GM23338 (cell line): ENCODE data around the gene MED14.

Experiments
- CREB1 ChIP-seq: fragments of 250-450 bp; sonication (Bioruptor Pico); IDR thresholded peaks from 2 replicates; pipeline ENCODE4 v1.5.0; 2020; ENCODE audit warnings: low read depth, mild to moderate bottlenecking, moderate library complexity
- EZH2 ChIP-seq: fragments of 200-600 bp; sonication (generic); IDR thresholded peaks from one replicate; pipeline ENCODE4 v1.8.0; 2017; ENCODE audit warnings: antibody characterized with exemption, mild to moderate bottlenecking, low read depth; ENCODE audit not compliant: unreplicated experiment
- EZH2phosphoT487 ChIP-seq: fragments of 200-600 bp; sonication (generic); IDR thresholded peaks from one replicate; pipeline ENCODE4 v1.8.1; 2018; ENCODE audit warnings: antibody characterized with exemption; ENCODE audit not compliant: unreplicated experiment
- JUNB ChIP-seq: IDR thresholded peaks from one replicate; pipeline ENCODE4 v1.6.1; 2016; ENCODE audit warnings: antibody characterized with exemption; ENCODE audit not compliant: unreplicated experiment
- NANOG ChIP-seq: IDR thresholded peaks from 2 replicates; pipeline ENCODE4 v1.6.1; 2016; ENCODE audit warnings: antibody characterized with exemption, borderline replicate concordance
- POLR2AphosphoS5 ChIP-seq: IDR thresholded peaks from 2 replicates; pipeline ENCODE4 v1.6.1; 2016; ENCODE audit warnings: antibody characterized with exemption, low read depth
- STAT1 ChIP-seq: IDR thresholded peaks from one replicate; pipeline ENCODE4 v1.6.1; 2016; ENCODE audit warnings: antibody characterized with exemption; ENCODE audit not compliant: unreplicated experiment
- ZNF114 ChIP-seq: fragments of 250-450 bp; sonication (Bioruptor Pico); IDR thresholded peaks from 2 replicates; pipeline ENCODE4 v1.5.0; 2020; ENCODE audit warnings: mild to moderate bottlenecking, moderate library complexity
- ZNF331 ChIP-seq: fragments of 250-450 bp; sonication (Bioruptor Pico); IDR thresholded peaks from 2 replicates; pipeline ENCODE4 v1.5.0; 2020; ENCODE audit warnings: low read depth, mild to moderate bottlenecking, moderate library complexity
- TF ChIP-seq, protein P1 (sequence below): IDR thresholded peaks from one replicate; pipeline ENCODE4 v1.6.1; 2018; ENCODE audit warnings: antibody characterized with exemption; ENCODE audit not compliant: unreplicated experiment
- TF ChIP-seq, protein P2 (sequence below), 2 experiments: fragments of 200-600 bp in 1 of 2; sonication (generic) in 1 of 2; conservative IDR thresholded peaks; 2 replicates each; pipeline versions ENCODE4 v1.5.1 to v1.6.1; 2016 to 2017; ENCODE audit warnings: antibody characterized with exemption in 2 of 2, low read depth in 2 of 2, mild to moderate bottlenecking in 2 of 2, moderate library complexity in 1 of 2
- TF ChIP-seq, protein P3 (sequence below): fragments of 250-450 bp; sonication (Bioruptor Pico); IDR thresholded peaks from 2 replicates; pipeline ENCODE4 v1.5.0; 2020; ENCODE audit warnings: mild to moderate bottlenecking, moderate library complexity

DNA sequence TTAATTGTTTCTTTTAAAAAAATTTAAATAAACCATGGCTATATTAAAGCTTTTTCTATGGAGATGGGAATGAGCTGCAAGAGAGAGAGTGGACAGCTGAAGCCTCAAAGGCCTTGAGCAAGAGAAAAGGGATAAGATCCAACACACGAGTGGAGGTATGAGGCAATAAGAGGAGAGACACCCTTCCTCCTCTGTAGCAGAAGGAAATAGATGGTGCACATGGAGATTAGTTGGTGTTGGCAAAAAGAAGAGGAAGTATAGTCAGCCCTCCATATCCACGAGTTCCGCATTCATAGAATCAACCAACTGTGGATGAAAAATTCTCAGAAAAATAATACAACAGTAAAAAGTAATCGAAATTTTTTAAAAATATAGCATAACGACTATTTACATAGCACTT is 91.2 kb downstream of the MED14 start:
- TF ChIP-seq, protein P1, sequence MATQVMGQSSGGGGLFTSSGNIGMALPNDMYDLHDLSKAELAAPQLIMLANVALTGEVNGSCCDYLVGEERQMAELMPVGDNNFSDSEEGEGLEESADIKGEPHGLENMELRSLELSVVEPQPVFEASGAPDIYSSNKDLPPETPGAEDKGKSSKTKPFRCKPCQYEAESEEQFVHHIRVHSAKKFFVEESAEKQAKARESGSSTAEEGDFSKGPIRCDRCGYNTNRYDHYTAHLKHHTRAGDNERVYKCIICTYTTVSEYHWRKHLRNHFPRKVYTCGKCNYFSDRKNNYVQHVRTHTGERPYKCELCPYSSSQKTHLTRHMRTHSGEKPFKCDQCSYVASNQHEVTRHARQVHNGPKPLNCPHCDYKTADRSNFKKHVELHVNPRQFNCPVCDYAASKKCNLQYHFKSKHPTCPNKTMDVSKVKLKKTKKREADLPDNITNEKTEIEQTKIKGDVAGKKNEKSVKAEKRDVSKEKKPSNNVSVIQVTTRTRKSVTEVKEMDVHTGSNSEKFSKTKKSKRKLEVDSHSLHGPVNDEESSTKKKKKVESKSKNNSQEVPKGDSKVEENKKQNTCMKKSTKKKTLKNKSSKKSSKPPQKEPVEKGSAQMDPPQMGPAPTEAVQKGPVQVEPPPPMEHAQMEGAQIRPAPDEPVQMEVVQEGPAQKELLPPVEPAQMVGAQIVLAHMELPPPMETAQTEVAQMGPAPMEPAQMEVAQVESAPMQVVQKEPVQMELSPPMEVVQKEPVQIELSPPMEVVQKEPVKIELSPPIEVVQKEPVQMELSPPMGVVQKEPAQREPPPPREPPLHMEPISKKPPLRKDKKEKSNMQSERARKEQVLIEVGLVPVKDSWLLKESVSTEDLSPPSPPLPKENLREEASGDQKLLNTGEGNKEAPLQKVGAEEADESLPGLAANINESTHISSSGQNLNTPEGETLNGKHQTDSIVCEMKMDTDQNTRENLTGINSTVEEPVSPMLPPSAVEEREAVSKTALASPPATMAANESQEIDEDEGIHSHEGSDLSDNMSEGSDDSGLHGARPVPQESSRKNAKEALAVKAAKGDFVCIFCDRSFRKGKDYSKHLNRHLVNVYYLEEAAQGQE = no peak
- TF ChIP-seq, protein P2, sequence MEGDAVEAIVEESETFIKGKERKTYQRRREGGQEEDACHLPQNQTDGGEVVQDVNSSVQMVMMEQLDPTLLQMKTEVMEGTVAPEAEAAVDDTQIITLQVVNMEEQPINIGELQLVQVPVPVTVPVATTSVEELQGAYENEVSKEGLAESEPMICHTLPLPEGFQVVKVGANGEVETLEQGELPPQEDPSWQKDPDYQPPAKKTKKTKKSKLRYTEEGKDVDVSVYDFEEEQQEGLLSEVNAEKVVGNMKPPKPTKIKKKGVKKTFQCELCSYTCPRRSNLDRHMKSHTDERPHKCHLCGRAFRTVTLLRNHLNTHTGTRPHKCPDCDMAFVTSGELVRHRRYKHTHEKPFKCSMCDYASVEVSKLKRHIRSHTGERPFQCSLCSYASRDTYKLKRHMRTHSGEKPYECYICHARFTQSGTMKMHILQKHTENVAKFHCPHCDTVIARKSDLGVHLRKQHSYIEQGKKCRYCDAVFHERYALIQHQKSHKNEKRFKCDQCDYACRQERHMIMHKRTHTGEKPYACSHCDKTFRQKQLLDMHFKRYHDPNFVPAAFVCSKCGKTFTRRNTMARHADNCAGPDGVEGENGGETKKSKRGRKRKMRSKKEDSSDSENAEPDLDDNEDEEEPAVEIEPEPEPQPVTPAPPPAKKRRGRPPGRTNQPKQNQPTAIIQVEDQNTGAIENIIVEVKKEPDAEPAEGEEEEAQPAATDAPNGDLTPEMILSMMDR (conservative IDR thresholded peaks at IDR 0.05; ENCODE audit: low read depth in 2 of 2) = no peak
- TF ChIP-seq EZH2phosphoT487 (no peak), CREB1 (CRISPR knock-in tag) (no peak), ZNF331 (CRISPR knock-in tag) (no peak), POLR2AphosphoS5 (no peak), EZH2 (no peak), STAT1 (no peak), JUNB (no peak), NANOG (no peak), ZNF114 (CRISPR knock-in tag) (no peak)
- TF ChIP-seq, protein P3, sequence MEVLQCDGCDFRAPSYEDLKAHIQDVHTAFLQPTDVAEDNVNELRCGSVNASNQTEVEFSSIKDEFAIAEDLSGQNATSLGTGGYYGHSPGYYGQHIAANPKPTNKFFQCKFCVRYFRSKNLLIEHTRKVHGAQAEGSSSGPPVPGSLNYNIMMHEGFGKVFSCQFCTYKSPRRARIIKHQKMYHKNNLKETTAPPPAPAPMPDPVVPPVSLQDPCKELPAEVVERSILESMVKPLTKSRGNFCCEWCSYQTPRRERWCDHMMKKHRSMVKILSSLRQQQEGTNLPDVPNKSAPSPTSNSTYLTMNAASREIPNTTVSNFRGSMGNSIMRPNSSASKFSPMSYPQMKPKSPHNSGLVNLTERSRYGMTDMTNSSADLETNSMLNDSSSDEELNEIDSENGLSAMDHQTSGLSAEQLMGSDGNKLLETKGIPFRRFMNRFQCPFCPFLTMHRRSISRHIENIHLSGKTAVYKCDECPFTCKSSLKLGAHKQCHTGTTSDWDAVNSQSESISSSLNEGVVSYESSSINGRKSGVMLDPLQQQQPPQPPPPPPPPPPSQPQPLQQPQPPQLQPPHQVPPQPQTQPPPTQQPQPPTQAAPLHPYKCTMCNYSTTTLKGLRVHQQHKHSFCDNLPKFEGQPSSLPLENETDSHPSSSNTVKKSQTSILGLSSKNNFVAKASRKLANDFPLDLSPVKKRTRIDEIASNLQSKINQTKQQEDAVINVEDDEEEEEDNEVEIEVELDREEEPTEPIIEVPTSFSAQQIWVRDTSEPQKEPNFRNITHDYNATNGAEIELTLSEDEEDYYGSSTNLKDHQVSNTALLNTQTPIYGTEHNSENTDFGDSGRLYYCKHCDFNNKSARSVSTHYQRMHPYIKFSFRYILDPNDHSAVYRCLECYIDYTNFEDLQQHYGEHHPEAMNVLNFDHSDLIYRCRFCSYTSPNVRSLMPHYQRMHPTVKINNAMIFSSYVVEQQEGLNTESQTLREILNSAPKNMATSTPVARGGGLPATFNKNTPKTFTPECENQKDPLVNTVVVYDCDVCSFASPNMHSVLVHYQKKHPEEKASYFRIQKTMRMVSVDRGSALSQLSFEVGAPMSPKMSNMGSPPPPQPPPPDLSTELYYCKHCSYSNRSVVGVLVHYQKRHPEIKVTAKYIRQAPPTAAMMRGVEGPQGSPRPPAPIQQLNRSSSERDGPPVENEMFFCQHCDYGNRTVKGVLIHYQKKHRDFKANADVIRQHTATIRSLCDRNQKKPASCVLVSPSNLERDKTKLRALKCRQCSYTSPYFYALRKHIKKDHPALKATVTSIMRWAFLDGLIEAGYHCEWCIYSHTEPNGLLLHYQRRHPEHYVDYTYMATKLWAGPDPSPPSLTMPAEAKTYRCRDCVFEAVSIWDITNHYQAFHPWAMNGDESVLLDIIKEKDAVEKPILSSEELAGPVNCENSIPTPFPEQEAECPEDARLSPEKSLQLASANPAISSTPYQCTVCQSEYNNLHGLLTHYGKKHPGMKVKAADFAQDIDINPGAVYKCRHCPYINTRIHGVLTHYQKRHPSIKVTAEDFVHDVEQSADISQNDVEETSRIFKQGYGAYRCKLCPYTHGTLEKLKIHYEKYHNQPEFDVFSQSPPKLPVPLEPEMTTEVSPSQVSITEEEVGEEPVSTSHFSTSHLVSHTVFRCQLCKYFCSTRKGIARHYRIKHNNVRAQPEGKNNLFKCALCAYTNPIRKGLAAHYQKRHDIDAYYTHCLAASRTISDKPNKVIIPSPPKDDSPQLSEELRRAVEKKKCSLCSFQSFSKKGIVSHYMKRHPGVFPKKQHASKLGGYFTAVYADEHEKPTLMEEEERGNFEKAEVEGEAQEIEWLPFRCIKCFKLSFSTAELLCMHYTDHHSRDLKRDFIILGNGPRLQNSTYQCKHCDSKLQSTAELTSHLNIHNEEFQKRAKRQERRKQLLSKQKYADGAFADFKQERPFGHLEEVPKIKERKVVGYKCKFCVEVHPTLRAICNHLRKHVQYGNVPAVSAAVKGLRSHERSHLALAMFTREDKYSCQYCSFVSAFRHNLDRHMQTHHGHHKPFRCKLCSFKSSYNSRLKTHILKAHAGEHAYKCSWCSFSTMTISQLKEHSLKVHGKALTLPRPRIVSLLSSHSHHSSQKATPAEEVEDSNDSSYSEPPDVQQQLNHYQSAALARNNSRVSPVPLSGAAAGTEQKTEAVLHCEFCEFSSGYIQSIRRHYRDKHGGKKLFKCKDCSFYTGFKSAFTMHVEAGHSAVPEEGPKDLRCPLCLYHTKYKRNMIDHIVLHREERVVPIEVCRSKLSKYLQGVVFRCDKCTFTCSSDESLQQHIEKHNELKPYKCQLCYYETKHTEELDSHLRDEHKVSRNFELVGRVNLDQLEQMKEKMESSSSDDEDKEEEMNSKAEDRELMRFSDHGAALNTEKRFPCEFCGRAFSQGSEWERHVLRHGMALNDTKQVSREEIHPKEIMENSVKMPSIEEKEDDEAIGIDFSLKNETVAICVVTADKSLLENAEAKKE (CRISPR knock-in tag) = no peak
